Ascending aorta (tissue), 2 donors: ENCODE measurements around the gene FMN1. TPM values are rescaled to one million over a fixed set of nuclear protein-coding genes. Genes with fewer than 3 reads are reported as not detected.
A peak's percentile ranks its signal among the peaks of the same experiment; 100 is the strongest.

Experiments
- DNase-seq, 2 donors: peaks; one replicate each; pipeline ENCODE4 v3.0.0-alpha.2; 2019; ENCODE audit warnings: low spot score in 2 of 2
- H3K27ac ChIP-seq, 2 donors: fragments of 200-600 bp; sonication (generic); one replicate each; pipeline ENCODE4 v1.5.1; 2016 to 2017; ENCODE audit warnings: mild to moderate bottlenecking in 1 of 2
- H3K27me3 ChIP-seq: fragments of 200-600 bp; sonication (generic); one replicate; pipeline ENCODE4 v1.5.1; 2017
- H3K36me3 ChIP-seq, 2 donors: fragments of 200-600 bp; sonication (generic); one replicate each; pipeline ENCODE4 v1.5.1; 2016
- H3K4me1 ChIP-seq, 2 donors: fragments of 200-600 bp; sonication (generic); one replicate each; pipeline ENCODE4 v1.5.1; 2016 to 2017; ENCODE audit warnings: mild to moderate bottlenecking in 1 of 2
- H3K4me3 ChIP-seq, 2 donors: fragments of 200-600 bp; sonication (generic); one replicate each; pipeline ENCODE4 v1.5.1; 2016 to 2017; ENCODE audit warnings: mild to moderate bottlenecking in 1 of 2
- H3K9me3 ChIP-seq, 2 donors: fragments of 200-600 bp; sonication (generic); one replicate each; pipeline ENCODE4 v1.5.1; 2016
- intact Hi-C: fragments of 100-400 bp; cut with DNase I; formaldehyde crosslinking; loops from one replicate; pipeline ENCODE4 v1.15.1; 2023
- total RNA-seq: library from RNA; depleted of rRNA; stranded (reverse); fragments of >200 nt; gene quantifications from one replicate; pipeline ENCODE4 v1.1.0, GENCODE V29; 2016
- TF ChIP-seq, protein P1 (sequence below), 3 experiments: fragments of 200-600 bp in 2 of 3; fragments of 450-650 bp in 1 of 3; sonication (generic) in 2 of 3; IDR thresholded peaks; one replicate each; pipeline ENCODE4 v1.5.1; 2016 to 2019; ENCODE audit warnings: antibody characterized with exemption in 3 of 3, mild to moderate bottlenecking in 1 of 3, moderate library complexity in 1 of 3

FMN1 gene
- total RNA-seq, 1 donor from 2014 or later: 4.3 TPM

DNA sequence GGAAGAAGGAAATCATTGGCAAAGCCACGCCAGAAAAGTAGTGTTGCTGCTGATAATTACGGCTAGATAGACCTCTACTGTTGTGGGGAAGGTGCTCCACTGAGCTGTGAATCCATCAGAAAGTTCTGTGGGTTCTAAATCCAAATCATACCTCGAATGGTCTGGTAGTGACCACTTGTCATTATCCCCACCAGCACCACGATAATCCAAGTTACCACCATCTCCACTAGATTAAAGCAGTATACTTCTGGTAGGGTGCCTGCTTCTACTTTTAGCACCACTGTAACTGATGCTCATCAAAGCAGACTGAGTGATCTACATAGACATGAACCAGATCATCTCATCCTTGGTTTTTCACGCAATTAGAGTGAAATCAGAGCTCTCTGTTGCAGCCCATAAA lies 185.5 kb downstream of the FMN1 start:
- H3K27ac ChIP-seq: peak overlapping the region; percentile 43 to 68
- H3K9me3 ChIP-seq: no peaks in the 10 kb centered on the region
- no peaks in the 10 kb centered on the region for H3K27me3 ChIP-seq
- no peak for DNase-seq
- peaks cover 0 to 10% of the 10 kb centered on the region in 2 donors for H3K4me1 ChIP-seq
- intact Hi-C loops: no loop called here
- TF ChIP-seq, protein P1, sequence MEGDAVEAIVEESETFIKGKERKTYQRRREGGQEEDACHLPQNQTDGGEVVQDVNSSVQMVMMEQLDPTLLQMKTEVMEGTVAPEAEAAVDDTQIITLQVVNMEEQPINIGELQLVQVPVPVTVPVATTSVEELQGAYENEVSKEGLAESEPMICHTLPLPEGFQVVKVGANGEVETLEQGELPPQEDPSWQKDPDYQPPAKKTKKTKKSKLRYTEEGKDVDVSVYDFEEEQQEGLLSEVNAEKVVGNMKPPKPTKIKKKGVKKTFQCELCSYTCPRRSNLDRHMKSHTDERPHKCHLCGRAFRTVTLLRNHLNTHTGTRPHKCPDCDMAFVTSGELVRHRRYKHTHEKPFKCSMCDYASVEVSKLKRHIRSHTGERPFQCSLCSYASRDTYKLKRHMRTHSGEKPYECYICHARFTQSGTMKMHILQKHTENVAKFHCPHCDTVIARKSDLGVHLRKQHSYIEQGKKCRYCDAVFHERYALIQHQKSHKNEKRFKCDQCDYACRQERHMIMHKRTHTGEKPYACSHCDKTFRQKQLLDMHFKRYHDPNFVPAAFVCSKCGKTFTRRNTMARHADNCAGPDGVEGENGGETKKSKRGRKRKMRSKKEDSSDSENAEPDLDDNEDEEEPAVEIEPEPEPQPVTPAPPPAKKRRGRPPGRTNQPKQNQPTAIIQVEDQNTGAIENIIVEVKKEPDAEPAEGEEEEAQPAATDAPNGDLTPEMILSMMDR (IDR thresholded peaks at IDR 0.05): no peak
- H3K36me3 ChIP-seq: no peaks in the 10 kb centered on the region
- no peak overlapping the region for H3K4me3 ChIP-seq

DNA sequence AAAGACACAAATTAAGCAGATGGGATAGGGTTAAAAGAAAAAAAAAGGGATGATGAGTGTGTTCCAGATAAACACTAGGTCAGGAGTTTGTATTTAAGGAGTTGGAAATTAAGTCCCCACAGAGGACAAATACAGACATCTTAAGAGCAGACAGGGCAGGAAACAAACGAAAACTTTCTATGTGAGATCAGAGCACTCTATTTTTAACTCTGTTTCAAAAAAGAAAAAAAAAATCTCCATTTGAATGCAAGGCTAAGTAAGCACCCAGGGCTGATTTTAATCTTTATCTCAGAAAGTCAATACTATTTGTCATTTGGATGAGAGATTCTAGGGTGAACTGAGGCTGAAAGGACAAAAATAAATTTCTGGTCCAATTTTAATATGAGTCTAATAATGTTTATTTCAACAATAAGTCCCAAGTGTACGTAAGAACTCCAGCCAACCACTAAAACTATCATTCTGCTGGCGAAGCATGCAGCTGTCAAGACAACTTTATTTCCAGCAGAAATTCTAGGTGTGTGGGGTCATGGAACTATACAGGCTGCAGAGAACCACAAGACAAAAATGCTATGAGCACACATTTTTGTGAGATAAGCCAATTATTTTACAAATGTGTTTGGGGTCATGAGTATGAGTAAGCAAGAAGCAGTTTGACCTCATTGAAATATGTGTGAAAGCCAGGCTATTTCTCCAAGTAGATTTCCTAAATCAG lies 186.1 kb downstream of the FMN1 start:
- H3K27me3 ChIP-seq: no peaks in the 10 kb centered on the region

DNA sequence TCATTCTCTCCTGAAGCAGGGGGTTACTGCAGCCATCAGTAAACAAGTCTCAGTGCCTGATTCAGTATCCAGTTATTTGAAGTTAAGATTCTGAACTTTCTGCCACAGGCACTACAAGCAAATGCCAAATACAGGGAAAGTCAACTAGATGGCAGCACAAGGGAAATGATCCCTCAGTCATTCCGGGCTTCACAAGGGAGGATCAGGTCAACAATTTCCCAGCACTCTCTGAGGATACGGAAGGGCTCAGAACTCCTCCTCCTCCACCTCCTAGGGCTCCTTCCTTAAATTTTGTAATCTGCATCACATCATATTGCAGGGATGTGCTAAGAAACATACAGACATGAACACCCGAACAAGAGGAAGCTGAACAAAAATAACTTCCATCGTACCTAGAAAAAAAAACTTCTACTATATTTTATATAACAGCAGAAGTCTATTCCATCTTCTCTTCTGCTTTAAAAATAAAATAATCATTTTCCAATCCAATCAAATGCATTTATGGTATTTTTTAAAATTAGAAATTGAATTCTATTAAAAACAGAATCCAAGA lies 187.1 kb downstream of the FMN1 start:
- no peaks in the 10 kb centered on the region for H3K36me3 ChIP-seq
- DNase-seq: no peak
- H3K27ac ChIP-seq: peak overlapping the region; percentile 43 to 68
- H3K27me3 ChIP-seq: no peaks in the 10 kb centered on the region
- no peaks in the 10 kb centered on the region for H3K9me3 ChIP-seq
- peak overlapping the region in 1 of 2 donors; percentile 31 for H3K4me3 ChIP-seq
- intact Hi-C loops: no loop called here
- TF ChIP-seq, protein P1 (IDR thresholded peaks at IDR 0.05): peak in 1 of 3 experiments; percentile 34
- peaks cover 0 to 10% of the 10 kb centered on the region in 2 donors for H3K4me1 ChIP-seq

More for the DNA sequence above, 186.1 kb downstream of the FMN1 start:
- TF ChIP-seq, protein P1 (IDR thresholded peaks at IDR 0.05): no peak
- peaks cover 0 to 10% of the 10 kb centered on the region in 2 donors for H3K4me1 ChIP-seq
- H3K36me3 ChIP-seq: no peaks in the 10 kb centered on the region
- H3K27ac ChIP-seq: peak overlapping the region; percentile 43 to 68
- no peaks in the 10 kb centered on the region for H3K9me3 ChIP-seq
- intact Hi-C loops: no loop called here
- DNase-seq: no peak
- peak overlapping the region in 1 of 2 donors; percentile 10 for H3K4me3 ChIP-seq

DNA sequence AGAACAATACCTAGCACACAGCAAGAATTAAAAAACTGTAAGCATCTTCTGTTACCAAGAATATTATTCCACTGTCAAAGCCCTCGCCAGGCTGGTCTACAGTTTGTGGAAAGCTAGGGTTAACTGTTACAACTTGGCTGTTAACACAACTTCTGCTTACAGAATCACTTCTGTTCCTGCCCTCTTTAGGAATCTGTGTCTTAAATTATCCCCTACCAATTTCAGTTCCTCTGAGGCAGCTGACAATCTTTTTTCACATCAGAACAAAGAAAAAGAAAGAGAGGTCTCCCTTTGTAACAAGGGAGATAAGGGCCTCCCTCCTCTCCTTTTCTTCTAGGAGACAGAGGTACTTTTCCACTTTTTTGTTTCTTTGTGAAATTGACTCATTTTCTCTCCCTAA lies 188.9 kb downstream of the FMN1 start:
- TF ChIP-seq, protein P1 (IDR thresholded peaks at IDR 0.05): no peak

DNA sequence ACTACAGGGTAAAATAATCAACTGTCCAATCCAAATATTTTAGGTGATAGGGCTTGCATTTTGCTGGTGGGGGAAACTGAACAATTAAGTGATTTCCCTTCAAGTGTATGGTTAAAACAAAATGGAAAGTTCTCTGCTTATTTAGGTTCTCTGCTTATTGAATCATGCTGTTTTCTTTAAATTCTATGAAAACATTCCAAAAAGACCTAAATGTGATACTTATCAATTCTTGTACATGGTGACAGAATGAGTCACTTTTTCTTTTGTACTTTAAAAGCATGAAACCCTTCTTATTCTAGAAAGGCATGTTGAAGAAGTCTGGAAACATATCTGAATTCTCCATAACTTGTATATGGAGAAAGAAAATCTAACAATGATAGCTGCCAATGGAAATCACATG lies 192.6 kb downstream of the FMN1 start:
- intact Hi-C loops: no loop called here
- no peaks in the 10 kb centered on the region for H3K4me1 ChIP-seq

More for the DNA sequence above, 188.9 kb downstream of the FMN1 start:
- no peaks in the 10 kb centered on the region for H3K36me3 ChIP-seq
- no peaks in the 10 kb centered on the region for H3K9me3 ChIP-seq
- no peaks in the 10 kb centered on the region for H3K27me3 ChIP-seq
- H3K4me1 ChIP-seq: peaks cover 0 to 10% of the 10 kb centered on the region in 2 donors
- no peak overlapping the region for H3K4me3 ChIP-seq
- no peak for DNase-seq
- H3K27ac ChIP-seq: no peak overlapping the region
- intact Hi-C loops: no loop called here

More for the DNA sequence above, 192.6 kb downstream of the FMN1 start:
- Histone ChIP-seq H3K4me3 (no peak overlapping the region), H3K36me3 (no peaks in the 10 kb centered on the region), H3K27ac (no peak overlapping the region), H3K9me3 (no peaks in the 10 kb centered on the region), H3K27me3 (no peaks in the 10 kb centered on the region)
- TF ChIP-seq, protein P1 (IDR thresholded peaks at IDR 0.05): no peak
- no peak for DNase-seq
